ENCODE data around the gene TMEM41A.
"Not testable (repeated sequence)": the region's sequence is repeated elsewhere in the genome, so short reads cannot be mapped to it uniquely, and the experiment has no call there.

The TMEM41A gene

DNA sequence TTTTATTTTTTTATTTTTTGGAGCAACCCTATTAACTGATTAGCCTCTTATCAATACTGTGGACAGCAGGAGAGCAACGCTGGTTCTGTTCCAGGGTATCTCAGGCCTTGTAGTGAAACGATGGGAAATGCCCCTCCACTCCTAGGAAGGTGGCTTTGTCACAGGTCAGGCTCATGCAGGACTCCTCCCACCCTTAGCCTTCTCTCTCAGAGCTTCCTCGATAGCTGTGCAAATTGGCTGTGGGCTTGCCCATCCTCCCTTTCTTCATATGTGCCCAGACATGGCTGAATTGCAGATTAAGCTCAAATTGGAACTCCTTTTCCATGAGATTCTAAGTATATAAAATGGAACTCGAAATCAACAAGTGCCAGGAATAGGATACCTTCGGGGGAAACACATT lies 38.5 kb downstream of the TMEM41A start:
- no peak overlapping the region for H2AFZ ChIP-seq
- no peak overlapping the region for H3K27ac ChIP-seq
- no peak overlapping the region for H3K4me2 ChIP-seq (ENCODE audit: low read length)

DNA sequence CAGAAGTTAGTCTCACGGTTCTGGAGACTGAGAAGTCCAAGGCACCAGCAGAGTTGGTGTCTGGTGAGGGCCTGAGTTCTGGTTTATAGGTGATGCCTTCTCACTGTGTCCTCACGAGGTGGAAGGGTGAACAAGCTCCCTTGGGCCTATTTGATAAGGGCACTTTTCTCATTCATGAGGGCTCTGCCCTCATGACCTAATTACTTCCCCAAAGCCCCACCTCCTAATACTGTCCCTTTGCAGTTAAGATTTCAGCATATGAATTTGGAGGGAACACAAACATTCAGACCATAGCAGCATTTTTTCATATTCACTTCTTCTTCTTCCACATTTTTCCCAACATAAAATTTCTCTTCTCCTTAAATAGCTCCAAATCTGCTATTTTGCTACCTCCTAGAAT lies 41.5 kb downstream of the TMEM41A start:
- H3K27ac ChIP-seq: no peak overlapping the region
- no peak overlapping the region for H3K9ac ChIP-seq
- H3K4me1 ChIP-seq: no peaks in the 10 kb centered on the region
- no peak overlapping the region for H3K4me3 ChIP-seq (ENCODE audit: low read depth, low read length)
- TF ChIP-seq, protein P1, sequence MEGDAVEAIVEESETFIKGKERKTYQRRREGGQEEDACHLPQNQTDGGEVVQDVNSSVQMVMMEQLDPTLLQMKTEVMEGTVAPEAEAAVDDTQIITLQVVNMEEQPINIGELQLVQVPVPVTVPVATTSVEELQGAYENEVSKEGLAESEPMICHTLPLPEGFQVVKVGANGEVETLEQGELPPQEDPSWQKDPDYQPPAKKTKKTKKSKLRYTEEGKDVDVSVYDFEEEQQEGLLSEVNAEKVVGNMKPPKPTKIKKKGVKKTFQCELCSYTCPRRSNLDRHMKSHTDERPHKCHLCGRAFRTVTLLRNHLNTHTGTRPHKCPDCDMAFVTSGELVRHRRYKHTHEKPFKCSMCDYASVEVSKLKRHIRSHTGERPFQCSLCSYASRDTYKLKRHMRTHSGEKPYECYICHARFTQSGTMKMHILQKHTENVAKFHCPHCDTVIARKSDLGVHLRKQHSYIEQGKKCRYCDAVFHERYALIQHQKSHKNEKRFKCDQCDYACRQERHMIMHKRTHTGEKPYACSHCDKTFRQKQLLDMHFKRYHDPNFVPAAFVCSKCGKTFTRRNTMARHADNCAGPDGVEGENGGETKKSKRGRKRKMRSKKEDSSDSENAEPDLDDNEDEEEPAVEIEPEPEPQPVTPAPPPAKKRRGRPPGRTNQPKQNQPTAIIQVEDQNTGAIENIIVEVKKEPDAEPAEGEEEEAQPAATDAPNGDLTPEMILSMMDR (IDR thresholded peaks at IDR 0.05): no peak
- no peaks in the 10 kb centered on the region for H3K27me3 ChIP-seq (ENCODE audit: control insufficient read depth, insufficient read depth, low read length)
- H3K9me3 ChIP-seq (ENCODE audit: control insufficient read depth, low read length): no peaks in the 10 kb centered on the region
- H2AFZ ChIP-seq: no peak overlapping the region
- H3K36me3 ChIP-seq (ENCODE audit: control insufficient read depth, insufficient read depth, low read length): no peaks in the 10 kb centered on the region
- no peak overlapping the region for H3K4me2 ChIP-seq (ENCODE audit: low read length)
- H3K79me2 ChIP-seq: no peaks in the 10 kb centered on the region

More for the DNA sequence above, 38.5 kb downstream of the TMEM41A start:
- Histone ChIP-seq H3K9me3 (ENCODE audit: control insufficient read depth, low read length) (no peaks in the 10 kb centered on the region), H3K4me1 (no peaks in the 10 kb centered on the region), H3K36me3 (ENCODE audit: control insufficient read depth, insufficient read depth, low read length) (no peaks in the 10 kb centered on the region), H3K79me2 (no peaks in the 10 kb centered on the region), H3K9ac (no peak overlapping the region), H3K27me3 (ENCODE audit: control insufficient read depth, insufficient read depth, low read length) (no peaks in the 10 kb centered on the region), H3K4me3 (ENCODE audit: low read depth, low read length) (no peak overlapping the region)
- TF ChIP-seq, protein P1 (IDR thresholded peaks at IDR 0.05): no peak

DNA sequence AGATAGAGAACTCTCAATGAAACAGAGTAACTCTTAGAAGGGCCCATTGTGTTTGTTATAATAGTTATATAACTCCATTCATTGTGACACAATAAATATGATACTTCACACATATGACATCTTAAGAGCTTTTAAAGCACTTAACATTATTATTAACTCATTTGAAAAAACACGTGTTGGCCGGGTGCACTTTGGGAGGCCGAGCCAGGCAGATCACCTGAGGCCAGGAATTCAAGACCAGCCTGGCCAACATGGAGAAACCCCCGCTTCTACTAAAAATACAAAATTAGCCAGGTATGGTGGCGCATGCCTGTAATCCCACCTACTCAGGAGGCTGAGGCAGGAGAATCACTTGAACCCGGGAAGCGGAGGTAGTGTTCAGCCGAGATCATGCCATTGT lies 47.4 kb downstream of the TMEM41A start:
- not testable (repeated sequence) for H2AFZ ChIP-seq; H3K4me3 ChIP-seq (ENCODE audit: low read depth, low read length); H3K27me3 ChIP-seq (ENCODE audit: control insufficient read depth, insufficient read depth, low read length); H3K27ac ChIP-seq; H3K4me1 ChIP-seq; H3K36me3 ChIP-seq (ENCODE audit: control insufficient read depth, insufficient read depth, low read length); H3K9me3 ChIP-seq (ENCODE audit: control insufficient read depth, low read length); H3K4me2 ChIP-seq (ENCODE audit: low read length); H3K79me2 ChIP-seq; H3K9ac ChIP-seq

DNA sequence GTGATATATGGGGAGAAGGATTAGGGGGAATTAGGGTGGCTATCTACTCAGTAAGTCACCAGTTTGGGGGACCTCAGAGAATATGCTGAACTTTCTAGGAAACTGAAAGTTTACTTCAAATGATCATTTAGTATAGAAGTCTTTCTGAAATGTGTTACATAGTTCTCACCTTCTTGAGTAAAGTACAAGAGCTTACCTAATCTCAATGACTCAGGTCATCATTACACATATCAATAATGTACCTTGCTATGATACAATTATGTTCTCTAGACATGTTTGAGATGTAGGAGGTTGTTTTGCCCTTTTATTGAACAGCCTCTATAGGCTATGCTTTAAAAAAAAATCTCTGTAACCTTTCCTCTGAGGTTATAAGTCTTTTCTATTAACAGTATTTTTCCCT lies 50.7 kb downstream of the TMEM41A start:
- no peak overlapping the region for H2AFZ ChIP-seq
- no peak overlapping the region for H3K4me3 ChIP-seq (ENCODE audit: low read depth, low read length)
- TF ChIP-seq, protein P1 (IDR thresholded peaks at IDR 0.05): no peak
- no peaks in the 10 kb centered on the region for H3K79me2 ChIP-seq
- H3K36me3 ChIP-seq (ENCODE audit: control insufficient read depth, insufficient read depth, low read length): no peaks in the 10 kb centered on the region
- no peaks in the 10 kb centered on the region for H3K27me3 ChIP-seq (ENCODE audit: control insufficient read depth, insufficient read depth, low read length)
- H3K27ac ChIP-seq: no peak overlapping the region
- H3K9me3 ChIP-seq (ENCODE audit: control insufficient read depth, low read length): no peaks in the 10 kb centered on the region
- no peak overlapping the region for H3K4me2 ChIP-seq (ENCODE audit: low read length)
- H3K9ac ChIP-seq: no peak overlapping the region
- H3K4me1 ChIP-seq: no peaks in the 10 kb centered on the region

DNA sequence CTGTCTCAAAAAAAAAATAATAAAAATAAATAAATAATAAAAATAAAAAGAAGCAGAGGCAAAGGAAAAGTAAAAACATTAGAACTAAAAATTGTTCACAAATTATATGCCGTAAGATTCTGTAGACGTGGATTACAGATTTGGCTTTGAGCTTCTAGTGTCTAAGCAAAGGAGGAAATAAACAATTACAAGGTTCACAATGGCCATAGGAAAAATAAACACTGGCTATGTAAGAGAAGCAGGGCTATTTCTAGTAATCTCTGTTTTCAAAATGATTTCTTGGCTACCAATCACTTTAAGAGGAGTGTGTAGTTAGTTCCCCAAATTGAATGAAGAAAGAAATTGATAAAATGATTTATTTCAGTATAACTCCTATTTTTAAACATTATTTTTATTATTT lies 54.5 kb downstream of the TMEM41A start:
- no peak overlapping the region for H3K27ac ChIP-seq
- no peak overlapping the region for H3K4me3 ChIP-seq (ENCODE audit: low read depth, low read length)
- no peaks in the 10 kb centered on the region for H3K36me3 ChIP-seq (ENCODE audit: control insufficient read depth, insufficient read depth, low read length)
- H3K79me2 ChIP-seq: no peaks in the 10 kb centered on the region
- H2AFZ ChIP-seq: no peak overlapping the region
- H3K9ac ChIP-seq: no peak overlapping the region
- no peaks in the 10 kb centered on the region for H3K9me3 ChIP-seq (ENCODE audit: control insufficient read depth, low read length)
- H3K4me1 ChIP-seq: no peaks in the 10 kb centered on the region
- TF ChIP-seq, protein P1 (IDR thresholded peaks at IDR 0.05): no peak
- H3K4me2 ChIP-seq (ENCODE audit: low read length): no peak overlapping the region
- no peaks in the 10 kb centered on the region for H3K27me3 ChIP-seq (ENCODE audit: control insufficient read depth, insufficient read depth, low read length)
